SH-SY5Y (cell line): ENCODE data around the gene MOB2.

ENCODE experiments used
- GATA2 ChIP-seq: IDR thresholded peaks from 2 replicates; pipeline ENCODE4 v1.6.1; 2011; ENCODE audit warnings: mild to moderate bottlenecking, low read depth, low read length
- GATA3 ChIP-seq: IDR thresholded peaks from 2 replicates; pipeline ENCODE4 v1.6.1; 2011; ENCODE audit warnings: low read depth, mild to moderate bottlenecking, low read length, moderate library complexity

The MOB2 gene

GRCh38 chr11:1446623-1447022 is 40.0 kb downstream of the MOB2 start:
- TF ChIP-seq GATA2 (no peak), GATA3 (no peak)

DNA sequence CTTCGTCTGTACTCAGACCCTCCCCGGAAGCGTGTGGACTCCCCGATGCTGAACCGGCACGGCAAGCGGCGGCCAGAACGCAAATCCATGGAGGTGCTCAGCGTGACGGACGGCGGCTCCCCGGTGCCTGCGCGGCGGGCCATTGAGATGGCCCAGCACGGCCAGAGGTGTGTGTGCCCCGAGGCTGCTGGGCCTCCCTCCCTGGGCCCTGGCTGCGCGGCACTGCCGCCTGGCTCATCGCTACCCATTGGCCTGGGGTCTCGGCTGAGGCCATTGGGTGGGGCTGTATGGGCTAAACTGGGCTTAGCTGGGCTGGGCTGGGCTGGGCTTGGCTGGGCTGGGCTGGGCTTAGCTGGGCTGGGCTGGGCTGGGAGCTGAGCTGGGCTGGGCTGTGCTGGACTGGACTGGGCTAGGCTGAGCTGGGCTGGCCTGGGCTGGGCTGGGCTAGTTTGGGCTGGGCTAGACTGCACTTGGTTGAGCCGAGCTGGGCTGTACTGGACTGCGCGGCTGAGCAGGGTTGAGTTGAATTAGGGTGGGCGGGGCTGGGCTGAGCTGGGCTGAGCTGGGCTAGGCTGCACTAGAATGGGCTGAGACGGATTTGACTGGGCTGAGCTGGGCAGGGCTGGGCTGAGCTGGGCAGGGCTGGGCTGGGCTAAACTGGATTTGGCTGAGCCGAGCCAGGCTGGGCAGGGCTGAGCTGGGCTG is 40.7 kb downstream of the MOB2 start:
- TF ChIP-seq GATA2 (no peak), GATA3 (no peak)

- TF ChIP-seq GATA3 (no peak), GATA2 (no peak)
Measured at GRCh38 chr11:1444823-1445422, 41.7 kb downstream of the MOB2 start.

GRCh38 chr11:1444321-1444720 is 42.3 kb downstream of the MOB2 start:
- no peak for TF ChIP-seq GATA2

DNA sequence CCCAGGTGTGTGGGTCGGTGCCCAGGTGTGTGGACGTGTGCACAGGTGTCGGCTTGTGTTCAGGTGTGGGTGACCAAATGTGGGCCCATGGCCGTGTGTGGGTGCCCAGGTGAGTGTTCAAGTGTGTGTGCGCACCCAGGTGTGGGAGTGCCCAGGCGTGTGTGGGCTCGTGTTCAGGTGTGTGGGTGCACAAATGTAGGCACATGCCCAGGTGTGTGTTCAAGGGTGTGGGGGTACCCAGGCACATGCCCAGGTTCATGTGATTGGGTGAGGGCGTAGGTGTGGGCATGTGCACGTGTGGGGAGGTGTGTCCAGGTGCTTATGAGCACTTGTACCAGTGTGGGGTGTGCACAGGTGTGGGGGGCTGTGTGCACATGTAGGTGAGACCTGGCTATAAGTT is 42.8 kb downstream of the MOB2 start:
- TF ChIP-seq GATA2 (no peak), GATA3 (no peak)

- no peak for TF ChIP-seq GATA2
- TF ChIP-seq GATA3: no peak
Measured at GRCh38 chr11:1442807-1443366, 43.7 kb downstream of the MOB2 start.

- TF ChIP-seq GATA2 (no peak), GATA3 (no peak)
Measured at GRCh38 chr11:1442163-1442562, 44.4 kb downstream of the MOB2 start.

GRCh38 chr11:1440496-1440895 is 46.1 kb downstream of the MOB2 start:
- TF ChIP-seq GATA2 (no peak), GATA3 (no peak)

DNA sequence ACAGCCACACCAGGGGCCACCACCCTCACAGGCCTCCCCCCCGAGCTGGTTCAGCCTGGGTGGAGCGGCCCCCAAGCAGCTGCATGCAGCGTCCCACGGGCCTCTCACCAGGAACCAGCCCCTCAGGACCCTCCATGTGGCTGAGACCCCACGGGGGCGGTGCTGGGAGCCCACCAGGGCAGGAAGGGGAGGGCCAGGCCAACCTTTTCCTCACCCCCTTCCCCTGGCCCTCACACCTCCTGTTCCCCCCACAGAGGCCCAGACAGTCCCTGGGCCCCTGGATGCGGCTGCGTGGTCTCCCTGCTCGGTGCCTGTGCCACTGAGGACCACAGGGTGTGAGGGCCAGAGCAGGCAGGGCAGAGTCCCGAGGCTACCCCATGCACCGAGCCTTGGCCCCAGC is 46.5 kb downstream of the MOB2 start:
- TF ChIP-seq GATA2 (no peak), GATA3 (no peak)

GRCh38 chr11:1439341-1439740 is 47.2 kb downstream of the MOB2 start:
- TF ChIP-seq GATA2 (no peak), GATA3 (no peak)

GRCh38 chr11:1438967-1439330 is 47.6 kb downstream of the MOB2 start:
- TF ChIP-seq GATA3 (no peak), GATA2 (no peak)

DNA sequence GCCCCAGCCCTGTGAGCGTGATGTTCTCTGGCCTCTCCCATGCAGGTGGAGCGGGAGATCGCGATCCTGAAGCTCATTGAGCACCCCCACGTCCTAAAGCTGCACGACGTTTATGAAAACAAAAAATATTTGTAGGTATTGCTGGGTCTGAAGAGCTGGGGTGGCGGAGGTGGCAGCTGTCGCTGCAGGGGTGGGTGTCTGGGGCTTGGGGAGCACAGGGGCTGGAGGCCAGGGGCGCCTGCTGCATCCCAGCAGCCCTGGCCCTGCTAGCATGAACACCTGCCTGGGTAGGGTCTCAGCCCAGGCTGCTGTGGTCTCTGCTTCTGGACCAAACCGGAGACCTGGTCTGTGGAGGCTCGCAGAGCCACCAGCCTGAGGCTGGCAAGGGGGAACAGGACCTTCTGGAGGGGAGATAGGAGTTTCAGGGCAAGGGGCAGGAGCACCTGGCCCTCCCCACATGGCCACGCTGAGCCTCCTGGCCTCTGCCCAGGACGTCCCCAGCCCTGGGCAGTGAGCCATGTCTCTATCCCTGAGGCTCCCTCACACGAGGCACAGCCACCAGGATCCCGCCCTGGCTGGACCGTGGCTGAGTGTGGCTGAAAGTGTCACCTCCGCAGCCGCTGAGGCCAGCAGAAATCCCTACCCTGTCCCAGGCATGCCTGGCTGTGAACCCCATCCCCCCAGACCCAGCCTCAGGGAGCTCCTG is 48.2 kb downstream of the MOB2 start:
- TF ChIP-seq GATA2 (no peak), GATA3 (no peak)

- TF ChIP-seq GATA3 (no peak), GATA2 (peak; percentile 26; the same call in 1 of the 2 replicates)
Measured at GRCh38 chr11:1437500-1437899, 49.1 kb downstream of the MOB2 start.

DNA sequence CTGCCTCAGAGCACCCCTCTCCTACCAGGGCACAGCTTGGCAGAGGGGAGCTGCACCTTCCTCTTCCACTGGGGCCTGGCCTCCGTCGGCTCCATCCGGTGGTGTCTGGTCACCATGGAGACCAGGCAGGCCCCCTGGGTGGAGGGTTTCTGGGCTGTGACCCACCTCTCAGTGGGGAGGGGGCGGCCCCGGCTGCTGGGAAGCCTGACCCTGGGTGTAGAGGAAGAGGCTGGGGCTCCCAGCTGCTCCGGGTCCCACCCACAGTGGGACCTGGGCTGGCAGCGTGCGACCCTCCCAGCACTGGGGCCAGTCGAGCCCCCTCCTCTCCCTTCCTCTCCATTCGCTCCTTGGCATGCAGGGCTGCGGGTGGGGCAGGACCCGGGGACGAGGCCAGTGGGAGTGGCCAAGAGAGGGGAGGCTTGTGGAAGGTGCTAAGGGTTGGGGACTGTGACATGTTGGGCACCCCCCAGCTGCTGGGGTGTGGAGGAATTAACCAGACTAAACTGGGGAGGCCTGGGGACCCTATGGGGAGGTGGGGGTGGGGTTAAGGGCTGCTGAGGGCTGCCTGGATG is 50.0 kb downstream of the MOB2 start:
- no peak for TF ChIP-seq GATA3
- no peak for TF ChIP-seq GATA2
